Measurements from ENCODE around the gene TKTL2.

DNA sequence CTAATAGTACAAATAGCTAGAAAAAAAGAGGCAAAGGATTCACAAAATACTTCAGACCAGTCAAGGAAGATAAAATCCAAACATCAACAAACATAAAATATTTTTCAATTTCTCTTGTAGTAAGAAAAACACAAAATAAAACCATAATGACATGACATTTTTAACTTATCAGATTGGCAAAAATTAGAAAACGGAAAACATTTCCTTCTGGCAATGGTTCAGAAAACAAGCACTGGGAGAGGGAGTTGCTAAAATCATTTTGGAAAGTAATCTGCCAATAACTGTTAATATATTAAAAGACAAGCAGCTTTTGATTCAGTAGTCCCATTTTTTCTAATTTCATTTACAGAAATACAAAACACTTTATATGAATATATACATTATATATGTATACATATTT, 26.1 kb downstream of the TKTL2 start:
- TF ChIP-seq, protein P1, sequence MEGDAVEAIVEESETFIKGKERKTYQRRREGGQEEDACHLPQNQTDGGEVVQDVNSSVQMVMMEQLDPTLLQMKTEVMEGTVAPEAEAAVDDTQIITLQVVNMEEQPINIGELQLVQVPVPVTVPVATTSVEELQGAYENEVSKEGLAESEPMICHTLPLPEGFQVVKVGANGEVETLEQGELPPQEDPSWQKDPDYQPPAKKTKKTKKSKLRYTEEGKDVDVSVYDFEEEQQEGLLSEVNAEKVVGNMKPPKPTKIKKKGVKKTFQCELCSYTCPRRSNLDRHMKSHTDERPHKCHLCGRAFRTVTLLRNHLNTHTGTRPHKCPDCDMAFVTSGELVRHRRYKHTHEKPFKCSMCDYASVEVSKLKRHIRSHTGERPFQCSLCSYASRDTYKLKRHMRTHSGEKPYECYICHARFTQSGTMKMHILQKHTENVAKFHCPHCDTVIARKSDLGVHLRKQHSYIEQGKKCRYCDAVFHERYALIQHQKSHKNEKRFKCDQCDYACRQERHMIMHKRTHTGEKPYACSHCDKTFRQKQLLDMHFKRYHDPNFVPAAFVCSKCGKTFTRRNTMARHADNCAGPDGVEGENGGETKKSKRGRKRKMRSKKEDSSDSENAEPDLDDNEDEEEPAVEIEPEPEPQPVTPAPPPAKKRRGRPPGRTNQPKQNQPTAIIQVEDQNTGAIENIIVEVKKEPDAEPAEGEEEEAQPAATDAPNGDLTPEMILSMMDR (IDR thresholded peaks at IDR 0.05), result no peak
- no peak for TF ChIP-seq POLR2A (IDR thresholded peaks at IDR 0.05)

All from adrenal gland (tissue), 5 donors.